IMR-90 (cell line): ENCODE results near the gene SDC4. TPM values are rescaled to one million over a fixed set of nuclear protein-coding genes. Genes with fewer than 3 reads are reported as not detected.

Experiments
- ATAC-seq: fragments of 200-7000 bp; cut with Tn5 transposase; 2 replicates; pipeline ENCODE4 v1.9.1; 2020; ENCODE audit warnings: low read depth, mild to moderate bottlenecking, moderate library complexity
- BruUV-seq: library from RNA; stranded (reverse); fragments of 400-500 nt; replicated peaks from 2 replicates; lab custom pipeline; 2021; lab: Mats Ljungman, UMichigan
- CTCF ChIA-PET: fragments of 300-600 bp; formaldehyde crosslinking; extraction: SDS; loops from one replicate; lab custom pipeline; 2021; ENCODE audit warnings: antibody characterized with exemption; lab: Yijun Ruan, JAX
- POLR2A ChIA-PET: fragments of 300-600 bp; sonication (Branson Sonifier 250); formaldehyde crosslinking; loops from one replicate; lab custom pipeline; 2022; ENCODE audit warnings: antibody characterized with exemption; ENCODE audit not compliant: unreplicated experiment; lab: Charles Lee
- DNase-seq: peaks from one replicate; pipeline ENCODE4 v3.0.0; 2013
- H2AFZ ChIP-seq: replicated peaks from 2 replicates; pipeline ENCODE3; 2013; ENCODE audit warnings: low read length, mild to moderate bottlenecking; ENCODE audit not compliant: poor library complexity
- H2AK5ac ChIP-seq: 2 replicates; pipeline ENCODE4 v1.6.1; 2013; ENCODE audit warnings: low read depth, low read length, inconsistent platforms
- H2AK9ac ChIP-seq: replicated peaks from 2 replicates; pipeline ENCODE3; 2013; ENCODE audit warnings: mild to moderate bottlenecking, low read depth, low read length, moderate library complexity; ENCODE audit not compliant: poor library complexity
- H2BK120ac ChIP-seq: 2 replicates; pipeline ENCODE4 v1.6.1; 2013; ENCODE audit warnings: low read depth, low read length, inconsistent platforms
- H2BK15ac ChIP-seq: 3 replicates; pipeline ENCODE4 v1.6.1; 2013; ENCODE audit warnings: low read depth, low read length, inconsistent platforms
- H2BK20ac ChIP-seq: 2 replicates; pipeline ENCODE4 v1.6.1; 2013; ENCODE audit warnings: low read depth, mild to moderate bottlenecking, inconsistent platforms, low read length, moderate library complexity
- H2BK5ac ChIP-seq: 2 replicates; pipeline ENCODE4 v1.6.1; 2013; ENCODE audit warnings: mild to moderate bottlenecking, low read depth, low read length, inconsistent platforms; ENCODE audit not compliant: poor library complexity, severe bottlenecking
- H3K14ac ChIP-seq: replicated peaks from 2 replicates; pipeline ENCODE4 v1.6.1; 2013; ENCODE audit warnings: low read depth, low read length, inconsistent platforms
- H3K18ac ChIP-seq: 2 replicates; pipeline ENCODE4 v1.6.1; 2013; ENCODE audit warnings: low read depth, low read length, control low read depth
- H3K23ac ChIP-seq: 2 replicates; pipeline ENCODE4 v1.6.1; 2013; ENCODE audit warnings: low read depth, low read length, inconsistent platforms
- H3K27ac ChIP-seq: 2 replicates; pipeline ENCODE4 v1.5.1; 2013; ENCODE audit warnings: mild to moderate bottlenecking, control low read depth, low read length; ENCODE audit not compliant: insufficient read depth
- H3K27me3 ChIP-seq: 2 replicates; pipeline ENCODE4 v1.6.1; 2013; ENCODE audit warnings: low read length; ENCODE audit not compliant: control insufficient read depth, insufficient read depth
- H3K36me3 ChIP-seq: 2 replicates; pipeline ENCODE4 v1.6.1; 2013; ENCODE audit warnings: low read length, mixed read lengths; ENCODE audit not compliant: control insufficient read depth, insufficient read depth
- H3K4ac ChIP-seq: 2 replicates; pipeline ENCODE4 v1.6.1; 2013; ENCODE audit warnings: low read depth, low read length, inconsistent platforms
- H3K4me1 ChIP-seq: 2 replicates; pipeline ENCODE4 v1.6.1; 2013; ENCODE audit warnings: low read length, mixed read lengths; ENCODE audit not compliant: control insufficient read depth, insufficient read depth
- H3K4me2 ChIP-seq: 2 replicates; pipeline ENCODE4 v1.6.1; 2013; ENCODE audit warnings: low read depth, mild to moderate bottlenecking, control low read depth, low read length, moderate library complexity
- H3K4me3 ChIP-seq: 2 replicates; pipeline ENCODE4 v1.5.1; 2013; ENCODE audit warnings: low read depth, mild to moderate bottlenecking, control low read depth, low read length, moderate library complexity; ENCODE audit not compliant: insufficient read depth
- H3K56ac ChIP-seq: 2 replicates; pipeline ENCODE4 v1.6.1; 2013; ENCODE audit warnings: low read length, inconsistent platforms; ENCODE audit not compliant: insufficient read depth; ENCODE audit errors: extremely low read depth
- H3K79me1 ChIP-seq, 2 experiments: 2 replicates each; pipeline ENCODE4 v1.6.1; 2013; ENCODE audit warnings: low read length in 2 of 2, inconsistent platforms in 1 of 2, low read depth in 1 of 2
- H3K9ac ChIP-seq: 2 replicates; pipeline ENCODE4 v1.6.1; 2013; ENCODE audit warnings: low read depth, low read length, control low read depth
- H3K9me1 ChIP-seq: 2 replicates; pipeline ENCODE4 v1.6.1; 2013; ENCODE audit warnings: low read length, inconsistent platforms; ENCODE audit not compliant: insufficient read depth
- H3K9me3 ChIP-seq: 2 replicates; pipeline ENCODE4 v1.6.1; 2013; ENCODE audit warnings: low read length; ENCODE audit not compliant: control insufficient read depth, insufficient read depth
- H4K20me1 ChIP-seq: 2 replicates; pipeline ENCODE4 v1.6.1; 2013; ENCODE audit warnings: low read length, inconsistent platforms; ENCODE audit not compliant: insufficient read depth
- H4K5ac ChIP-seq: 2 replicates; pipeline ENCODE4 v1.6.1; 2013; ENCODE audit warnings: mild to moderate bottlenecking, low read depth, low read length, control low read depth
- H4K8ac ChIP-seq, 2 experiments: 2 replicates each; pipeline ENCODE4 v1.6.1; 2013; ENCODE audit warnings: low read depth in 2 of 2, low read length in 2 of 2, control low read depth in 1 of 2, inconsistent platforms in 1 of 2
- H4K91ac ChIP-seq: 2 replicates; pipeline ENCODE4 v1.6.1; 2013; ENCODE audit warnings: low read depth, low read length, inconsistent platforms; ENCODE audit not compliant: insufficient read depth
- CHD1 ChIP-seq: IDR thresholded peaks from 2 replicates; pipeline ENCODE4 v1.6.1; 2012; ENCODE audit warnings: low read depth, low read length, improper control_type of control experiment
- MAFK ChIP-seq: IDR thresholded peaks from 2 replicates; pipeline ENCODE4 v1.6.1; 2012; ENCODE audit warnings: low read depth, low read length, improper control_type of control experiment
- MAZ ChIP-seq: IDR thresholded peaks from 2 replicates; pipeline ENCODE4 v1.6.1; 2012; ENCODE audit warnings: low read depth, mild to moderate bottlenecking, low read length, improper control_type of control experiment, moderate library complexity, borderline replicate concordance
- MXI1 ChIP-seq: IDR thresholded peaks from 2 replicates; pipeline ENCODE4 v1.6.1; 2012; ENCODE audit warnings: low read depth, mild to moderate bottlenecking, low read length, moderate library complexity, borderline replicate concordance
- NFE2L2 ChIP-seq: fragments of 150-350 bp; IDR thresholded peaks from 2 replicates; pipeline ENCODE4 v1.6.1; 2016; ENCODE audit warnings: low read depth, mild to moderate bottlenecking, low read length
- RAD21 ChIP-seq: IDR thresholded peaks from 2 replicates; pipeline ENCODE4 v1.6.1; 2012; ENCODE audit warnings: low read length, improper control_type of control experiment
- RFX5 ChIP-seq: IDR thresholded peaks from 2 replicates; pipeline ENCODE4 v1.8.0; 2012; ENCODE audit warnings: low read depth, mild to moderate bottlenecking, low read length, moderate library complexity
- SMC3 ChIP-seq: fragments of 150-350 bp; IDR thresholded peaks from 2 replicates; pipeline ENCODE4 v1.6.1; 2016; ENCODE audit warnings: low read depth, mild to moderate bottlenecking, antibody characterized with exemption, low read length, moderate library complexity
- WGBS, 2 experiments: methylation state at CpG; one replicate each; pipeline versions ENCODE4 v1.1.5 to v1.1.7; 2013; ENCODE audit warnings: missing lambda C conversion rate in 2 of 2; ENCODE audit not compliant: insufficient read length in 1 of 2; ENCODE audit errors: extremely low coverage in 2 of 2; 5-methylcytosine and 5-hydroxymethylcytosine counted together
- dilution Hi-C: fragments of 300-500 bp; cut with HindIII; formaldehyde crosslinking; loops from one replicate; pipeline ENCODE4 v1.14.3; 2018; ENCODE audit warnings: low sequenced_read_pairs; ENCODE audit not compliant: unreplicated experiment
- in situ Hi-C: fragments of 300-500 bp; cut with MboI; formaldehyde crosslinking; loops from 3 replicates; pipeline ENCODE4 v1.14.3; 2019; ENCODE audit warnings: low sequenced_read_pairs, inconsistent platforms, mixed read lengths
- intact Hi-C: fragments of 100-400 bp; cut with micrococcal nuclease; formaldehyde crosslinking; loops from 2 replicates; pipeline ENCODE4 v1.10.0; 2022
- polyA plus RNA-seq, 3 experiments: library from polyadenylated mRNA; depleted of rRNA; stranded (reverse); fragments of >200 nt; gene quantifications; 2 replicates each; pipeline ENCODE4 v1.2.3, GENCODE V29; 2012; ENCODE audit warnings: low replicate concordance in 1 of 3
- total RNA-seq: library from RNA; depleted of rRNA; stranded (reverse); fragments of >200 nt; gene quantifications from 2 replicates; pipeline ENCODE4 v1.2.3, GENCODE V29; 2012
- TF ChIP-seq, protein P1 (sequence below): fragments of 150-350 bp; IDR thresholded peaks from 2 replicates; pipeline ENCODE4 v1.6.1; 2017; ENCODE audit warnings: mild to moderate bottlenecking, antibody characterized with exemption, low read length, low read depth
- TF ChIP-seq, protein P2 (sequence below): fragments of 150-350 bp; IDR thresholded peaks from 2 replicates; pipeline ENCODE4 v1.6.1; 2016; ENCODE audit warnings: low read depth, mild to moderate bottlenecking, low read length, moderate library complexity, borderline replicate concordance

The SDC4 gene
- total and polyA plus RNA-seq, 2 of the 4 experiments (the other 2 are of a cell fraction), result 203 to 265 TPM

DNA sequence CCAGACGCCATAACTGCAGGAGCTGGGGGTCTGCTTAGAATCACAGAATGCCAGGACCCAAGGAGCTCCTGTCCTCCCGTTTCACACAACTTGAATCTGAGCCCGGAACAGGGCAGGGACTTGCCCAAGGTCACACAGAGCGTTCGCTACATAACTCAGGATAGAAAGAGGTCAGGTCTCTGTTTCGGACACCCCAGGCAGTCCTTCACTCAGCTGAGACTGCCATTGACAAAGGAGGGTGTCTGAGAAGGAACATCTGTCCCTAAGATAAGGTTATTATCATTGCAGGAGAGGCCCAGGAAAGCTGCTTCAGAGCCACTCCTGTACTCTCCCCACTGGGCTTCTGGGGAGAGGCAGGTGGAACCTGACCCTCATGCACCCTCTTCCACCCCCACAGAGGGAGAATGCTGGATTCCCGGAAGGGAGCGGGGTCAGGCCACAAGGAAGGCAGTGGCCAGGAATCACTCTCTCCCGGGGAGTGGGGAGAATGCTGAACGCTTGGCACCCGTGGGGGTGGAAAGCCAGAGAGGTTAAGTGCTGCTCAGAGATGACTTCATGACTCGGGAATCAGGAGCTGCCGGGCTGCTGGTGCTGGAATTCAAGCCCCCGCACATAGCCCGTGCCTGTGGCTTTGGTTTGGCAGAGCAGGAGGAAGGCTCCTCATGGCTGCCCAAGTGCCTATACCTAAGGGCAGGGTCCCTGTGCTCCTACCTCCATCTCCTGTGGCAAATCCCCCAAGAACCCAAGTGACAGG is 10.7 kb downstream of the SDC4 start (continued):
- peak; percentile 64 for TF ChIP-seq MAZ
- TF ChIP-seq RFX5, result no peak

DNA sequence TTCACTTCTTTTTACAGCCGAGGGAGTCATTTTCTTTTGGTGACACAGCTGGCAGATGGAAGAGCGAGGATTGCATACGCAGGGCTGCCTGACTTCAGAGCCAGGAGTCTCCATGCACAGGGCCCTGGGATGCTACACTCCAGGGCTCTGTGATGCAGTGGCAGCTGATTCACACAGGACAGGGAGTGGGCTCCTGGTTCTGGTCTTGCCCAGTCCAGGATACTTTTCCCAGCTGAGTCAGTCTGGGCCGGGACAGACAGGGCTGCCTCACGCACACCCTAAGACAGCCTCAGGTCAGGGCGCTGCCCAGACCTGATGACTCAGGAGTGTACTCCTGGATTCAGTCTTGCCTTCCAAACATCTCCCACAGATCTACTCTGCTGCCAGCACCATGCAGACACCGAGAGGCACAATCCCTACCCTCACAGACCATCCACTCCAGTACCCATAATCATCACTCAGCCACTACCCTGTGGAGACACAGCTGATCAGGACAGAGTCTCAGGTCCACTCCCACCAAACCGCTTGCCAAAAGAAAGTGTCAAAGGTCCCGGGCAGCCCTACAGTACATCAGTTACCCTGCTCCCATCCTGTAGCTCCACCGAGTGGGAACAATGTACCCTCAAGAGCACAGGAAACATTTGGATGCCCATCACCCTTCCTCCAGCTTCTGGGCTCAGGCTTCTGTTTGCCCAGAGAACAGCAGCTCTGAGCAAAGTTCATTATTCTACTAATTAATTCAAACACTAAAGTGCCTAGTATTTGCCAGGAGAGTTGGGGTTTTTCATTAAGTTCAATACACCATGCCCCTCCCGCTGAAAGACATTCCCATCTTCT is 11.5 kb downstream of the SDC4 start:
- ChIA-PET POLR2A (interaction anchor here (2.3 kb wide), 1 partner anchor 11 kb away, joined by 11 read pairs; the partner anchor contains the start of gene SDC4), CTCF (interaction anchor here (0.6 to 1.6 kb wide), 4 partner anchors 16 to 100 kb away, joined by 3 to 5 read pairs (median 4); partner anchors contain the start of gene SYS1)
- Histone ChIP-seq H2AFZ (peak overlapping the region; percentile 21), H3K23ac (peak overlapping the region; percentile 47), H2BK15ac (peak overlapping the region; percentile 96), H2BK20ac (peak overlapping the region; percentile 58), H3K9ac (peak overlapping the region; percentile 30), H3K79me1 (peaks cover 42 to 80% of the 10 kb centered on the region in 2 experiments), H4K91ac (peak overlapping the region; percentile 91), H3K36me3 (peaks cover 53% of the 10 kb centered on the region), H4K20me1 (peaks cover 33% of the 10 kb centered on the region), H4K5ac (peak overlapping the region; percentile 53), H2BK120ac (peak overlapping the region; percentile 98), H3K9me3 (no peaks in the 10 kb centered on the region), H3K4me2 (peak overlapping the region; percentile 12), H3K14ac (peak overlapping the region; percentile 77), H4K8ac (peak overlapping the region; percentile 80 to 93), H3K56ac (peak overlapping the region; percentile 86), H2BK5ac (peak overlapping the region; percentile 92), H3K4me3 (no peak overlapping the region), H3K27ac (peak overlapping the region; percentile 88), H2AK9ac (peak overlapping the region; percentile 78), H3K4ac (peak overlapping the region; percentile 99), H3K4me1 (peaks cover 42% of the 10 kb centered on the region), H3K27me3 (no peaks in the 10 kb centered on the region), H2AK5ac (peak overlapping the region; percentile 97), H3K9me1 (peaks cover 42% of the 10 kb centered on the region), H3K18ac (peak overlapping the region; percentile 83)
- no TSS peak for BruUV-seq
- peak; percentile 95 for DNase-seq
- peak; percentile 48 for ATAC-seq
- 13% methylated on average over 3 of the region's 11 CpGs; no CpG with 5 or more reads in 1 of the 2 experiments for WGBS, 2 experiments
- intact Hi-C loops, result loop anchor here (5.0 kb wide), 1 partner anchor 441 kb away; no protein-coding TSS in a partner anchor
- dilution Hi-C loops, result no loop called here
- in situ Hi-C loops, result loop anchor here (25.0 kb wide), 1 partner anchor 576 kb away; the partner anchor contains the start of gene PLTP
- TF ChIP-seq, protein P1, sequence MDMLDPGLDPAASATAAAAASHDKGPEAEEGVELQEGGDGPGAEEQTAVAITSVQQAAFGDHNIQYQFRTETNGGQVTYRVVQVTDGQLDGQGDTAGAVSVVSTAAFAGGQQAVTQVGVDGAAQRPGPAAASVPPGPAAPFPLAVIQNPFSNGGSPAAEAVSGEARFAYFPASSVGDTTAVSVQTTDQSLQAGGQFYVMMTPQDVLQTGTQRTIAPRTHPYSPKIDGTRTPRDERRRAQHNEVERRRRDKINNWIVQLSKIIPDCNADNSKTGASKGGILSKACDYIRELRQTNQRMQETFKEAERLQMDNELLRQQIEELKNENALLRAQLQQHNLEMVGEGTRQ, result no peak
- TF ChIP-seq NFE2L2, result peak; percentile 46; the same call in 1 of the 2 replicates
- no peak for TF ChIP-seq SMC3
- peak; percentile 49 for TF ChIP-seq MAFK
- TF ChIP-seq, protein P2, sequence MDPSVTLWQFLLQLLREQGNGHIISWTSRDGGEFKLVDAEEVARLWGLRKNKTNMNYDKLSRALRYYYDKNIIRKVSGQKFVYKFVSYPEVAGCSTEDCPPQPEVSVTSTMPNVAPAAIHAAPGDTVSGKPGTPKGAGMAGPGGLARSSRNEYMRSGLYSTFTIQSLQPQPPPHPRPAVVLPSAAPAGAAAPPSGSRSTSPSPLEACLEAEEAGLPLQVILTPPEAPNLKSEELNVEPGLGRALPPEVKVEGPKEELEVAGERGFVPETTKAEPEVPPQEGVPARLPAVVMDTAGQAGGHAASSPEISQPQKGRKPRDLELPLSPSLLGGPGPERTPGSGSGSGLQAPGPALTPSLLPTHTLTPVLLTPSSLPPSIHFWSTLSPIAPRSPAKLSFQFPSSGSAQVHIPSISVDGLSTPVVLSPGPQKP, result no peak
- TF ChIP-seq RFX5, result no peak
- no peak for TF ChIP-seq CHD1
- peak; percentile 40; the same call in 1 of the 2 replicates for TF ChIP-seq MXI1
- TF ChIP-seq MAZ, result peak; percentile 48; the same call in 1 of the 2 replicates
- 0 out of 2 replicates have a peak, but pooled peaks have one; percentile 2 for TF ChIP-seq RAD21
